ENCODE data around the gene PCDHA3.
"Not testable (repeated sequence)": the region's sequence is repeated elsewhere in the genome, so short reads cannot be mapped to it uniquely, and the experiment has no call there.

Gene PCDHA3

DNA sequence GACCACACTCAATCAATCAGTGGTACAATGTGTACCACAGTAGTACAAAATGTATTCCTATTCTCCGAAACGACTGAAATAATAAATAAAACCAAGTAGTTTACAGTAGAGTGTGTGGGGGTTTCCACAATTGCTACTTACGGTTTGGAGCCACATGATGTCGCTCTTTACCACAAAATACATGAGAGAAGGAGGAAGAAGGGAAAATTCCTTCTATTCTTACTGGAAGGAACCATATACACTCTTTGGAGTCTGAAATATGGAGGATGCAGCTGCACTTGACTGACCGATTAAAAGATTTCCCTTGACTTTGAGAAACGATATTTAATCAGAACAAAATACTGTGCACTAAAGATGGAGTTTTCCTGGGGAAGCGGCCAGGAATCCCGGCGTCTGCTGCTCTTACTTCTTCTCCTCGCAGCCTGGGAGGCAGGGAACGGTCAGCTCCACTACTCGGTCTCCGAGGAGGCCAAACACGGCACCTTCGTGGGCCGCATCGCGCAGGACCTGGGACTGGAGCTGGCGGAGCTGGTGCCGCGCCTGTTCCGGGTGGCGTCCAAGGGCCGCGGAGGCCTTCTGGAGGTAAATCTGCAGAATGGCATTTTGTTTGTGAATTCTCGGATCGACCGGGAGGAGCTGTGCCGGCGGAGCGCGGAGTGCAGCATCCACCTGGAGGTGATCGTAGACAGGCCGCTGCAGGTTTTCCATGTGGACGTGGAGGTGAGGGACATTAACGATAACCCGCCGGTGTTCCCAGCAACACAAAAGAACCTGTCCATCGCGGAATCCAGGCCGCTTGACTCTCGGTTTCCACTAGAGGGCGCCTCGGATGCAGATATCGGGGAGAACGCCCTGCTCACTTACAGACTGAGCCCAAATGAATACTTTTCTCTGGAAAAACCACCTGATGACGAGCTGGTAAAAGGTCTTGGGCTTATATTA is 6.2 kb downstream of the PCDHA3 start, which contains the start of gene PCDHA4:
Gene PCDHA4 (plus strand): TSS at position 235 of the 942 bp plus-strand sequence.
- no peak within 1 kb of the TSS for H3K4me3 ChIP-seq (ENCODE audit: low read depth, low read length)
- TF ChIP-seq, protein P1, sequence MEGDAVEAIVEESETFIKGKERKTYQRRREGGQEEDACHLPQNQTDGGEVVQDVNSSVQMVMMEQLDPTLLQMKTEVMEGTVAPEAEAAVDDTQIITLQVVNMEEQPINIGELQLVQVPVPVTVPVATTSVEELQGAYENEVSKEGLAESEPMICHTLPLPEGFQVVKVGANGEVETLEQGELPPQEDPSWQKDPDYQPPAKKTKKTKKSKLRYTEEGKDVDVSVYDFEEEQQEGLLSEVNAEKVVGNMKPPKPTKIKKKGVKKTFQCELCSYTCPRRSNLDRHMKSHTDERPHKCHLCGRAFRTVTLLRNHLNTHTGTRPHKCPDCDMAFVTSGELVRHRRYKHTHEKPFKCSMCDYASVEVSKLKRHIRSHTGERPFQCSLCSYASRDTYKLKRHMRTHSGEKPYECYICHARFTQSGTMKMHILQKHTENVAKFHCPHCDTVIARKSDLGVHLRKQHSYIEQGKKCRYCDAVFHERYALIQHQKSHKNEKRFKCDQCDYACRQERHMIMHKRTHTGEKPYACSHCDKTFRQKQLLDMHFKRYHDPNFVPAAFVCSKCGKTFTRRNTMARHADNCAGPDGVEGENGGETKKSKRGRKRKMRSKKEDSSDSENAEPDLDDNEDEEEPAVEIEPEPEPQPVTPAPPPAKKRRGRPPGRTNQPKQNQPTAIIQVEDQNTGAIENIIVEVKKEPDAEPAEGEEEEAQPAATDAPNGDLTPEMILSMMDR (IDR thresholded peaks at IDR 0.05; ENCODE audit: borderline replicate concordance, insufficient read depth, low read depth, low read length): peak; percentile 24; the same call in 1 of the 2 replicates

DNA sequence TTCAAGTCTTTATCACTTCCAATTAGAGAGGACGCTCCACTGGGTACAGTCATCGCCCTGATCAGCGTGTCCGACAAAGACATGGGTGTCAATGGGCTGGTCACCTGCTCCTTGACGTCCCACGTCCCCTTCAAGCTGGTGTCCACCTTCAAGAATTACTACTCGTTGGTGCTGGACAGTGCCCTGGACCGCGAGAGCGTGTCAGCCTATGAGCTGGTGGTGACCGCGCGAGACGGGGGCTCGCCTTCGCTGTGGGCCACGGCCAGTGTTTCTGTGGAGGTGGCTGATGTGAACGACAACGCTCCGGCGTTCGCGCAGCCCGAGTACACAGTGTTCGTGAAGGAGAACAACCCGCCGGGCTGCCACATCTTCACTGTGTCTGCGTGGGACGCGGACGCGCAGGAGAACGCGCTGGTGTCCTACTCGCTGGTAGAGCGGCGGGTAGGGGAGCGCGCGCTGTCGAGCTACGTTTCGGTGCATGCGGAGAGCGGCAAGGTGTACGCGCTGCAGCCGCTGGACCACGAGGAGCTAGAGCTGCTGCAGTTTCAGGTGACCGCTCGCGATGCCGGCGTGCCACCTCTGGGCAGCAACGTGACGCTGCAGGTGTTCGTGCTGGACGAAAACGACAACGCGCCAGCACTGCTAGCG is 7.5 kb downstream of the PCDHA3 start:
- not testable (repeated sequence) for H3K4me3 ChIP-seq (ENCODE audit: low read depth, low read length)

DNA sequence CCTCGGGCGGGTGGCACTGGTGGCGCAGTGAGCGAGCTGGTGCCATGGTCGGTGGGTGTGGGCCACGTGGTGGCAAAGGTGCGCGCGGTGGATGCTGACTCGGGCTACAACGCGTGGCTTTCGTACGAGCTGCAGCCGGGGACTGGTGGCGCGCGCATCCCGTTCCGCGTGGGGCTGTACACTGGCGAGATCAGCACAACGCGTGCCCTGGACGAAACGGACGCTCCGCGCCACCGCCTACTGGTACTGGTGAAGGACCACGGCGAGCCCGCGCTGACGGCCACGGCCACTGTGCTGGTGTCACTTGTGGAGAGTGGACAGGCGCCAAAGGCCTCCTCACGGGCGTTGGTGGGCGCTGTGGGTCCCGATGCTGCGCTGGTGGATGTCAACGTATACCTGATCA is 8.0 kb downstream of the PCDHA3 start:
- no peak overlapping the region for H3K4me3 ChIP-seq (ENCODE audit: low read depth, low read length)
- TF ChIP-seq, protein P1 (IDR thresholded peaks at IDR 0.05; ENCODE audit: borderline replicate concordance, insufficient read depth, low read depth, low read length): no peak

DNA sequence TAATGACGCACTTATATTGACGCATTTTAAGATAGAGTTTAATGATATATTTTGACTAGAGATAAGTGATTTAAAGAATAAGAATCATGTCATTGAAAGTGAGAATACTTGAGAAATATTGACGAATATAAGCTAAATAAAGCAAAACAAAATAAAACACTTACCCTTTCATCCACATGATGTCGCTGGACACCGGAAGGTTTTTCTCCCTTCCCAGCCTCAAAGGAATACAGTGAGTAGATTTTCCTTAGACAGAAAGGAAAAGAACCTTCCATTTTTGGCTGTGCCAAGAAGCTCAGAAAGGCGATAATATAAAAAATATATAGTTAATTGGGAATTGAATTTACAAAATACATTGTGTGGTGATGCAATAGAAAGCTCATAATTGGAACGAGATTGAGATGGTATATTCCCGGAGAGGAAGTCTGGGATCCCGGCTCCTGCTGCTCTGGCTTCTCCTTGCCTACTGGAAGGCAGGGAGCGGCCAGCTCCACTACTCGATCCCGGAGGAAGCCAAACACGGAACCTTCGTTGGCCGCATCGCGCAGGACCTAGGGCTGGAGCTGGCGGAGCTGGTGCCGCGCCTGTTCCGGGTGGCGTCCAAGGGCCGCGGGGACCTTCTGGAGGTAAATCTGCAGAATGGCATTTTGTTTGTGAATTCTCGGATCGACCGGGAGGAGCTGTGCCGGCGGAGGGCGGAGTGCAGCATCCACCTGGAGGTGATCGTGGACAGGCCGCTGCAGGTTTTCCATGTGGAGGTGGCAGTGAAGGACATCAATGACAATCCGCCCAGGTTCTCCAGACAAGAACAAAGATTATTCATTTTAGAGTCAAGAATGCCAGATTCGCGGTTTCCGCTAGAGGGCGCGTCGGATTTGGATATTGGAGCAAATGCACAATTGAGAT is 20.8 kb downstream of the PCDHA3 start, which contains the start of gene PCDHA5:
Gene PCDHA5 (plus strand): TSS at position 239 of the 906 bp plus-strand sequence.
- TF ChIP-seq, protein P1 (IDR thresholded peaks at IDR 0.05; ENCODE audit: borderline replicate concordance, insufficient read depth, low read depth, low read length): peak; percentile 43; the same call in 1 of the 2 replicates
- H3K4me3 ChIP-seq (ENCODE audit: low read depth, low read length): no peak within 1 kb of the TSS

DNA sequence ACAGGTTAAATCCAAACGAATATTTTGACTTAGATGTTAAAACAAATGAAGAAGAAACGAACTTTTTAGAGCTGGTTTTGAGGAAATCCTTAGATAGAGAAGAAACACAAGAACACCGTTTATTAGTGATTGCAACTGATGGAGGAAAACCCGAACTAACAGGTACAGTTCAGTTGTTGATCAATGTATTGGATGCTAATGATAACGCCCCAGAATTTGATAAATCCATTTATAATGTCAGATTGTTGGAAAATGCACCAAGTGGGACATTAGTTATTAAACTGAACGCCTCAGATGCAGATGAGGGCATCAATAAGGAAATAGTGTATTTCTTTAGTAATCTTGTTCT is 21.4 kb downstream of the PCDHA3 start:
- no peak overlapping the region for H3K4me3 ChIP-seq (ENCODE audit: low read depth, low read length)
- TF ChIP-seq, protein P1 (IDR thresholded peaks at IDR 0.05; ENCODE audit: borderline replicate concordance, insufficient read depth, low read depth, low read length): no peak

DNA sequence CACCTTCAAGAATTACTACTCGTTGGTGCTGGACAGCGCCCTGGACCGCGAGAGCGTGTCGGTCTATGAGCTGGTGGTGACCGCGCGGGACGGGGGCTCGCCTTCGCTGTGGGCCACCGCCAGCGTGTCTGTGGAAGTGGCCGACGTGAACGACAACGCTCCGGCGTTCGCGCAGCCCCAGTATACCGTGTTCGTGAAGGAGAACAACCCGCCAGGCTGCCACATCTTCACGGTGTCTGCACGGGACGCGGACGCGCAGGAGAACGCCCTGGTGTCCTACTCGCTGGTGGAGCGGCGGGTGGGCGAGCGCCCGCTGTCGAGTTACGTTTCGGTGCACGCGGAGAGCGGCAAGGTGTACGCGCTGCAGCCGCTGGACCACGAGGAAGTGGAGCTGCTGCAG is 22.1 kb downstream of the PCDHA3 start:
- not testable (repeated sequence) for H3K4me3 ChIP-seq (ENCODE audit: low read depth, low read length)

DNA sequence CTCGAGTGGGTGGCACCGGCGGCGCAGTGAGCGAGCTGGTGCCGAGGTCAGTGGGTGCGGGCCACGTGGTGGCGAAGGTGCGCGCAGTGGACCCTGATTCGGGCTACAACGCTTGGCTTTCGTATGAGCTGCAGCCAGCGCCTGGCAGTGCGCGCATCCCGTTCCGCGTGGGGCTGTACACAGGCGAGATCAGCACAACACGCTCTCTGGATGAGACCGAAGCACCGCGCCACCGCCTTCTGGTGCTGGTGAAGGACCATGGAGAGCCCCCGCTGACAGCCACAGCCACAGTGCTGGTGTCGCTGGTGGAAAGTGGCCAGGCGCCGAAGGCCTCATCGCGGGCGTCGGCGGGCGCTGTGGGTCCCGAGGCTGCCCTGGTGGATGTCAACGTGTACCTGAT is 22.6 kb downstream of the PCDHA3 start:
- TF ChIP-seq, protein P1 (IDR thresholded peaks at IDR 0.05; ENCODE audit: borderline replicate concordance, insufficient read depth, low read depth, low read length): no peak
- H3K4me3 ChIP-seq (ENCODE audit: low read depth, low read length): no peak overlapping the region

Data from GM12875 (cell line).